Spleen (tissue), 13 donors: Measurements from ENCODE around the gene RUSC2. TPM values are rescaled to one million over a fixed set of nuclear protein-coding genes. Genes with fewer than 3 reads are reported as not detected.
A peak's percentile ranks its signal among the peaks of the same experiment; 100 is the strongest.

Source experiments
- DNase-seq: peaks from one replicate; pipeline ENCODE4 v3.0.0-alpha.2; 2020
- H3K27ac ChIP-seq, 8 donors: fragments of 200-600 bp; sonication (generic) in 7 of 8; 1 replicate in 4 of 8; 2 replicates in 4 of 8; pipeline versions ENCODE4 v1.5.0 to v1.8.0; 2016 to 2021; ENCODE audit warnings: inconsistent platforms in 4 of 8, mild to moderate bottlenecking in 4 of 8, moderate library complexity in 1 of 8
- H3K27me3 ChIP-seq, 7 donors: fragments of 200-600 bp; sonication (generic) in 6 of 7; replicated peaks in 1 of 7; 1 replicate in 4 of 7; 2 replicates in 3 of 7; pipeline versions ENCODE4 v1.5.0 to v1.8.0; 2016 to 2021; ENCODE audit warnings: inconsistent platforms in 3 of 7, mild to moderate bottlenecking in 1 of 7
- H3K36me3 ChIP-seq, 6 donors: fragments of 200-600 bp; sonication (generic) in 5 of 6; 1 replicate in 4 of 6; 2 replicates in 2 of 6; pipeline versions ENCODE4 v1.5.0 to v1.8.0; 2016 to 2021; ENCODE audit warnings: inconsistent platforms in 2 of 6
- H3K4me1 ChIP-seq, 6 donors: fragments of 200-600 bp; sonication (generic) in 5 of 6; 1 replicate in 3 of 6; 2 replicates in 3 of 6; pipeline versions ENCODE4 v1.5.0 to v1.8.0; 2016 to 2021; ENCODE audit warnings: inconsistent platforms in 3 of 6
- H3K4me3 ChIP-seq, 8 donors: fragments of 200-600 bp; sonication (generic) in 7 of 8; 1 replicate in 4 of 8; 2 replicates in 4 of 8; pipeline versions ENCODE4 v1.5.0 to v1.8.0; 2016 to 2021; ENCODE audit warnings: inconsistent platforms in 4 of 8, mild to moderate bottlenecking in 4 of 8, moderate library complexity in 2 of 8
- H3K9me3 ChIP-seq, 8 donors: fragments of 200-600 bp; sonication (generic) in 7 of 8; 1 replicate in 4 of 8; 2 replicates in 4 of 8; pipeline versions ENCODE4 v1.5.0 to v1.8.0; 2016 to 2021; ENCODE audit warnings: inconsistent platforms in 4 of 8
- CTCF ChIP-seq, 11 experiments: fragments of 200-600 bp in 7 of 11; fragments of 450-650 bp in 4 of 11; sonication (generic) in 4 of 11; IDR thresholded peaks in 8 of 11; conservative IDR thresholded peaks in 3 of 11; 1 replicate in 7 of 11; 2 replicates in 4 of 11; pipeline versions ENCODE4 v1.4.0 to v1.8.0; 2016 to 2021; ENCODE audit warnings: antibody characterized with exemption in 11 of 11, inconsistent platforms in 4 of 11, mild to moderate bottlenecking in 1 of 11
- POLR2A ChIP-seq, 3 donors: fragments of 450-650 bp; IDR thresholded peaks; one replicate each; pipeline ENCODE4 v1.5.1; 2017; ENCODE audit warnings: antibody characterized with exemption in 3 of 3, mild to moderate bottlenecking in 1 of 3
- POLR2AphosphoS5 ChIP-seq, 3 donors: sonication (generic); formaldehyde crosslinking; IDR thresholded peaks; one replicate each; pipeline ENCODE4 v1.5.1; 2017; ENCODE audit warnings: antibody characterized with exemption in 3 of 3
- WGBS, 5 donors: extraction: QIAGEN DNeasy Blood & Tissue Kit in 3 of 5; methylation state at CpG; one replicate each; pipeline versions ENCODE4 v1.1.5 to v1.1.7; 2013 to 2018; 5-methylcytosine and 5-hydroxymethylcytosine counted together
- intact Hi-C: fragments of 100-400 bp; cut with DNase I; formaldehyde crosslinking; loops from one replicate; pipeline ENCODE4 v1.15.0; 2023; ENCODE audit warnings: low total_unique reads
- long read RNA-seq, 2 donors: transcript quantifications; one replicate each; lab custom pipeline, GENCODE V29; 2026
- polyA plus RNA-seq, 3 donors: library from polyadenylated mRNA; stranded (reverse); fragments of 200-250 nt; gene quantifications; one replicate each; pipeline ENCODE4 v1.2.1, GENCODE V29; 2013
- total RNA-seq, 7 donors: library from RNA; depleted of rRNA in 3 of 7; stranded (reverse); fragments of >200 nt in 3 of 7; fragmentation: NEBNext Ultra II Directional in 4 of 7; extraction: Animal tissue kit (Norgen Biotek cat#: 25700) in 4 of 7; gene quantifications; one replicate each; pipeline versions ENCODE4 v1.1.0 to v1.2.1, GENCODE V29; 2016 to 2021
- donor health status: healthy with polysubstance abuse.
- donor health status: DM: no; HTN: no; CAD: no; lungs with moderate emphysema.
- donor health status: DM: no; HTN: no; CAD: no.
- donor health status: Bipolar disorder and iron deficiency.
- donor health status: healthy.
- donor health status: DM: no; HTN: no; CAD: no.
- donor health status: DM: yes; HTN: yes; CAD: no.

The RUSC2 gene
- total RNA-seq (10 to 100 TPM; 11.5 to 41.9 (median 15.0) TPM), polyA plus RNA-seq (10 to 100 TPM in 1 of 3 donors, 1 to 10 TPM in 2; 2.5 to 12.1 (median 5.3) TPM)
- long read RNA-seq, donor 1, result 0 reads
- long read RNA-seq, donor 2, partial matches to known transcripts, result 5 of 7 reads
- long read RNA-seq, donor 2, other reads (novel, unspliced or antisense), result 0 of 7 reads

GRCh38 chr9:35489313-35490154, at the start of gene RUSC2:
RUSC2 (plus strand) TSS chr9:35490111; CDS start chr9:35546522, 56,411 bp downstream.
- peak within 1 kb of the TSS; percentile 63 to 90 (median 88) for H3K27ac ChIP-seq
- TF ChIP-seq POLR2A (IDR thresholded peaks at IDR 0.05), result no peak
- peak; percentile 64 to 86 (median 85) for TF ChIP-seq POLR2AphosphoS5 (IDR thresholded peaks at IDR 0.05)
- peak in 9 of 11 experiments; percentile 2 to 63 (median 46) for TF ChIP-seq CTCF (IDR thresholded peaks at IDR 0.05 in 8 of 11, conservative IDR thresholded peaks at IDR 0.05 in 3 of 11)
- intact Hi-C loops, result loop anchor here (10.0 kb wide), 1 partner anchor 65 kb away; no protein-coding TSS in a partner anchor

GRCh38 chr9:35446012-35446411, 43.9 kb upstream of the RUSC2 start:
- Histone ChIP-seq H3K27ac (no peak overlapping the region), H3K36me3 (no peaks in the 10 kb centered on the region), H3K4me3 (no peak overlapping the region), H3K9me3 (no peaks in the 10 kb centered on the region), H3K27me3 (peaks cover 0 to 12% (median 0%) of the 10 kb centered on the region in 7 donors), H3K4me1 (no peaks in the 10 kb centered on the region)
- no peak for DNase-seq
- TF ChIP-seq CTCF (IDR thresholded peaks at IDR 0.05 in 8 of 11, conservative IDR thresholded peaks at IDR 0.05 in 3 of 11) (no peak), POLR2AphosphoS5 (IDR thresholded peaks at IDR 0.05) (no peak), POLR2A (IDR thresholded peaks at IDR 0.05) (no peak)
- intact Hi-C loops, result no loop called here
- WGBS, 5 donors, result 92 to 96% (median 94%) methylated on average over 3 of the region's 3 CpGs

More at GRCh38 chr9:35489313-35490154, at the start of gene RUSC2:
- Histone ChIP-seq H3K4me1 (peaks cover 0 to 54% (median 32%) of the 10 kb centered on the region in 6 donors), H3K4me3 (peak within 1 kb of the TSS; percentile 51 to 85 (median 62)), H3K9me3 (peaks cover 0 to 7% (median 0%) of the 10 kb centered on the region in 8 donors), H3K27me3 (peaks cover 0 to 31% (median 9%) of the 10 kb centered on the region in 7 donors), H3K36me3 (no peaks in the 10 kb centered on the region)
- peak; percentile 88 for DNase-seq
- WGBS, 5 donors, result 1 to 7% (median 2%) methylated on average over 17 to 71 of the region's 71 CpGs

- Histone ChIP-seq H3K4me1 (no peaks in the 10 kb centered on the region), H3K9me3 (peaks cover 0 to 9% (median under 1%) of the 10 kb centered on the region in 8 donors), H3K27ac (no peak overlapping the region), H3K27me3 (peaks cover 0 to 16% (median 0%) of the 10 kb centered on the region in 7 donors), H3K4me3 (no peak overlapping the region), H3K36me3 (no peaks in the 10 kb centered on the region)
- intact Hi-C loops, result no loop called here
- WGBS, 5 donors, result 58 to 83% (median 76%) methylated on average over 1 of the region's 1 CpG
- no peak for DNase-seq
- no peak for TF ChIP-seq POLR2A (IDR thresholded peaks at IDR 0.05)
Observed at GRCh38 chr9:35448496-35448895, 41.4 kb upstream of the RUSC2 start.

- WGBS, 5 donors, result 78 to 99% (median 83%) methylated on average over 1 to 2 of the region's 2 CpGs
- peaks cover 0 to 10% (median 0%) of the 10 kb centered on the region in 7 donors for H3K27me3 ChIP-seq
- no peak overlapping the region for H3K27ac ChIP-seq
- no peak for DNase-seq
- no peaks in the 10 kb centered on the region for H3K36me3 ChIP-seq
- no peaks in the 10 kb centered on the region for H3K4me1 ChIP-seq
- intact Hi-C loops, result no loop called here
- H3K9me3 ChIP-seq, result peaks cover 0 to 27% (median 16%) of the 10 kb centered on the region in 8 donors
- no peak for TF ChIP-seq CTCF (IDR thresholded peaks at IDR 0.05 in 8 of 11, conservative IDR thresholded peaks at IDR 0.05 in 3 of 11)
- no peak for TF ChIP-seq POLR2A (IDR thresholded peaks at IDR 0.05)
- TF ChIP-seq POLR2AphosphoS5 (IDR thresholded peaks at IDR 0.05), result no peak
- H3K4me3 ChIP-seq, result no peak overlapping the region
Observed at GRCh38 chr9:35452481-35452880, 37.4 kb upstream of the RUSC2 start.
